Measurements from ENCODE around the gene DPP6.

GRCh38 chr7:154777908-154778307 is 725.7 kb downstream of the DPP6 start:
- TF ChIP-seq CTCF (IDR thresholded peaks at IDR 0.05) (no peak), EZH2 (IDR thresholded peaks at IDR 0.05) (no peak), EZH2phosphoT487 (IDR thresholded peaks at IDR 0.05) (no peak)

Data from neural progenitor cell (in vitro differentiated cells).